Fibroblast of lung (primary cell): ENCODE data around the gene TRPT1. TPM values are rescaled to one million over a fixed set of nuclear protein-coding genes. Genes with fewer than 3 reads are reported as not detected.
"Not testable (repeated sequence)": the region's sequence is repeated elsewhere in the genome, so short reads cannot be mapped to it uniquely, and the experiment has no call there.

Source experiments
- DNase-seq, 2 donors: peaks; one replicate each; pipeline versions ENCODE4 v3.0.0 to v3.0.0-alpha.2; 2010; ENCODE audit warnings: low read depth in 2 of 2
- H2AFZ ChIP-seq: 2 replicates; pipeline ENCODE4 v1.5.1; 2012; ENCODE audit warnings: low read length, control low read depth, inconsistent platforms
- H3K27ac ChIP-seq: 2 replicates; pipeline ENCODE4 v1.5.1; 2011; ENCODE audit warnings: low read length, control low read depth; ENCODE audit not compliant: insufficient read depth
- H3K27me3 ChIP-seq: 2 replicates; pipeline ENCODE4 v1.5.1; 2011; ENCODE audit warnings: mild to moderate bottlenecking, low read length; ENCODE audit not compliant: control insufficient read depth, insufficient read depth
- H3K36me3 ChIP-seq: 2 replicates; pipeline ENCODE4 v1.5.1; 2011; ENCODE audit warnings: low read length; ENCODE audit not compliant: control insufficient read depth, insufficient read depth
- H3K4me1 ChIP-seq: 2 replicates; pipeline ENCODE4 v1.5.1; 2011; ENCODE audit warnings: low read length; ENCODE audit not compliant: control insufficient read depth, insufficient read depth; ENCODE audit errors: extremely low read depth
- H3K4me2 ChIP-seq: 2 replicates; pipeline ENCODE4 v1.5.1; 2011; ENCODE audit warnings: low read length, control low read depth; ENCODE audit not compliant: insufficient read depth; ENCODE audit errors: extremely low read depth
- H3K4me3 ChIP-seq, 4 experiments: fragments of 200-600 bp in 1 of 4; sonication (generic) in 1 of 4; replicated peaks in 1 of 4; 2 replicates each; pipeline ENCODE4 v1.5.1; 2011 to 2016; ENCODE audit warnings: low read length in 4 of 4, low read depth in 3 of 4, mild to moderate bottlenecking in 3 of 4, control low read depth in 2 of 4, inconsistent platforms in 1 of 4, mixed read lengths in 1 of 4; ENCODE audit not compliant: insufficient read depth in 1 of 4; ENCODE audit errors: control extremely low read depth in 1 of 4
- H3K79me2 ChIP-seq: 2 replicates; pipeline ENCODE4 v1.5.1; 2012; ENCODE audit warnings: mild to moderate bottlenecking, low read length, inconsistent platforms; ENCODE audit not compliant: control insufficient read depth, insufficient read depth
- H3K9ac ChIP-seq: 2 replicates; pipeline ENCODE4 v1.5.1; 2011; ENCODE audit warnings: mild to moderate bottlenecking, low read length, control low read depth; ENCODE audit not compliant: insufficient read depth
- H3K9me3 ChIP-seq: 2 replicates; pipeline ENCODE4 v1.5.1; 2012; ENCODE audit warnings: low read depth, low read length; ENCODE audit not compliant: control insufficient read depth, insufficient read depth
- H4K20me1 ChIP-seq: 2 replicates; pipeline ENCODE4 v1.5.1; 2011; ENCODE audit warnings: low read length; ENCODE audit not compliant: control insufficient read depth, insufficient read depth; ENCODE audit errors: extremely low read depth
- EZH2 ChIP-seq: IDR thresholded peaks from 2 replicates; pipeline ENCODE4 v1.5.1; 2012; ENCODE audit warnings: low read length, control low read depth, mild to moderate bottlenecking; ENCODE audit errors: missing control alignments
- polyA plus RNA-seq, 2 donors: library from polyadenylated mRNA; depleted of rRNA in 1 of 2; stranded (reverse) in 1 of 2; unstranded in 1 of 2; fragments of >200 nt; gene quantifications; 2 replicates each; pipeline ENCODE4 v1.2.1, GENCODE V29; 2011 to 2012; ENCODE audit warnings: missing spikeins in 1 of 2
- total RNA-seq: library from RNA; depleted of rRNA; stranded (reverse); fragments of >200 nt; gene quantifications from 2 replicates; pipeline ENCODE4 v1.2.1, GENCODE V29; 2014
- TF ChIP-seq, protein P1 (sequence below), 2 donors: IDR thresholded peaks in 1 of 2; conservative IDR thresholded peaks in 1 of 2; 1 replicate in 1 of 2; 2 replicates in 1 of 2; pipeline ENCODE4 v1.5.1; 2011 to 2012; ENCODE audit warnings: low read length in 2 of 2, control low read depth in 1 of 2, inconsistent platforms in 1 of 2, low read depth in 1 of 2, mild to moderate bottlenecking in 1 of 2

TRPT1 gene
- total and polyA plus RNA-seq, 2 donors (not counting 1 experiment from before 2014, with no cell fraction given): 20.5 to 41.5 TPM

DNA sequence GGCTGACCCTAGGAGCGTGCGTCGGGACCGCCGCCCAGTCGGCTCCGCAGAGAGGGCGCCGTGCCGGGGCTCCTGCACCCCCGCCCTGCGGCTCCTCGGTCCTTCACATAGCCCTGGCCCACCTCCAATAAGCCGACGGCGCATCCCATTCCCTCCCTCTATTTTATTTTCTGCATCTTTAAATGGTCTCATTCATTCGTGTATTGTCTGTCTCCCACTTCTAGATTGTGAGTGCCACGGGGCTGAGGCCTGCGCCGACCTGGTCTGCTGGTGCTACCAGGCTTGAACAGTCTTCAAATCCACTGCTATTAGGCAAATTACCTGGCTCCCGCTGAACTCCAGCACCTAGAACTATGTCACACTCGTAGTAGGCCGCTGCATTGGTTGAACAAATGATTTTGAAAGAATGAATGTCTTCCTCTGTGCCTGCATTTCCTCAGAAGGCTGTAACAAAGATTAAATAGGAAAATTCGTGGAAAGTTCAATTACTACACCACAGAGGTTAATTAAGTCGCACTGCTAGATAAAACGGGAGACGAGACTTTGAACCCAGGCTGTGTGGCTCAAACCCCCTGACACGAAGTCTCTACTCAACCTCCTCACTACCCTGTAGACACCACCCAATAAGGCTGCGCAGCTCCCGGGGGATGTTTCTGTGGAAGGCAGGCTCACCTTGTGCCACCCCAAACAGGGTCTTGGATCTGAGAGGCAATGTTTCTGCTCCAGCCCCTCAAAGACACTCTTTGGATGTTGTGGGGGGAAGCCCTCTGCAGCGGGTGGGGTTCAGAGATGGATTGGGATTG is 21.9 kb upstream of the TRPT1 start:
- peak overlapping the region; percentile 14 for H3K27ac ChIP-seq
- no peak overlapping the region for H3K9ac ChIP-seq
- H3K4me1 ChIP-seq: peaks cover 20% of the 10 kb centered on the region

DNA sequence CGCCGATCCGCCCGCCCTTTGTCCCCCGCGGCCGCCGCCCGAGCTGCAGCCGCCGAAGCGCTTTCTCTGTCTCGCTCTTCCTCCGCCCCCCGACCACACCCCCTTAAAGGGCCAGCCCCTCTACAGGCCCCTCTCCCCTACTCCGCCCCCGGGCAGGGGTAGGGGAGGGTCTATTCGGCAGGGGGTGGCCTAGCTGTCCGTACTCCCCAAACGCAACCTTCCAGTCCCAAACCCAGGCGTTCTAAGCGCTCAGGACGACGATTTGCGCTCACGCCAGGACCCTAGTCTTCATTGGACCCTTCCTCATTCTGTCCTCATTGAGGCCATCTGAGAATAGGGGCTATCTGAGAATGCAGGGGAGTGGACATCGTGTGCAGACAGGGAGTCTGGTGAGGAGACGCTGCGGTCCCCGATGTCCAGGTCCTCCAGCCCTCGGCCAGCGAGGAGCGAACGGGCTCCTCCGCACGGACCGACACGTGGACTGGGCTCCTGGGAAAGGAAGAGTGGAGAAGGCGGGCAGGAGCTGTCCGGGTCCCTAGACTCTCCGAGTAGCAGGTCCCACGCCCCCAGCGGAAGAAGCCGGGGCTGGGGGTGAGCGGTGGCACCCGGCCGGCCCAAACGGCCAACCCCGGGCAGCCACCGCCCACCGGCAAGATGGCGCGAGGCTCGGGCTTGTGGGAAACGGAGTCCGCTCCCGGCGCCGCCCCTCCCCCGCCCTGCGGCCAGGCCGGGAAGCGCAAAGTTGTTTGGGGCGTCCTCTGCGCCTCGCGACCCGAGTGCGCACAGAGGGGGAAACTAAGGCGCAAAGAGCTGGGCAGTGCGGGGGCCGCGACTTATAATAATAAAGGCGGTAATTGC is 21.1 kb upstream of the TRPT1 start, which contains the start of gene PPP1R14B:
Gene PPP1R14B, minus strand, starts transcription at position 73 of the 858 bp plus-strand sequence. CDS start 270 bp downstream, outside the sequence.
- Histone ChIP-seq H3K36me3 (peaks cover 4% of the 10 kb centered on the region), H2AFZ (peak within 1 kb of the TSS; percentile 85), H3K27me3 (no peaks in the 10 kb centered on the region), H3K4me2 (peak within 1 kb of the TSS; percentile 99), H4K20me1 (no peaks in the 10 kb centered on the region), H3K4me1 (peaks cover 20% of the 10 kb centered on the region), H3K27ac (peak within 1 kb of the TSS; percentile 88), H3K9ac (peak within 1 kb of the TSS; percentile 79), H3K9me3 (no peaks in the 10 kb centered on the region), H3K79me2 (peaks cover 43% of the 10 kb centered on the region), H3K4me3 (peak within 1 kb of the TSS; percentile 86 to 97 (median 94))
- no peak for TF ChIP-seq EZH2
- TF ChIP-seq, protein P1, sequence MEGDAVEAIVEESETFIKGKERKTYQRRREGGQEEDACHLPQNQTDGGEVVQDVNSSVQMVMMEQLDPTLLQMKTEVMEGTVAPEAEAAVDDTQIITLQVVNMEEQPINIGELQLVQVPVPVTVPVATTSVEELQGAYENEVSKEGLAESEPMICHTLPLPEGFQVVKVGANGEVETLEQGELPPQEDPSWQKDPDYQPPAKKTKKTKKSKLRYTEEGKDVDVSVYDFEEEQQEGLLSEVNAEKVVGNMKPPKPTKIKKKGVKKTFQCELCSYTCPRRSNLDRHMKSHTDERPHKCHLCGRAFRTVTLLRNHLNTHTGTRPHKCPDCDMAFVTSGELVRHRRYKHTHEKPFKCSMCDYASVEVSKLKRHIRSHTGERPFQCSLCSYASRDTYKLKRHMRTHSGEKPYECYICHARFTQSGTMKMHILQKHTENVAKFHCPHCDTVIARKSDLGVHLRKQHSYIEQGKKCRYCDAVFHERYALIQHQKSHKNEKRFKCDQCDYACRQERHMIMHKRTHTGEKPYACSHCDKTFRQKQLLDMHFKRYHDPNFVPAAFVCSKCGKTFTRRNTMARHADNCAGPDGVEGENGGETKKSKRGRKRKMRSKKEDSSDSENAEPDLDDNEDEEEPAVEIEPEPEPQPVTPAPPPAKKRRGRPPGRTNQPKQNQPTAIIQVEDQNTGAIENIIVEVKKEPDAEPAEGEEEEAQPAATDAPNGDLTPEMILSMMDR (conservative IDR thresholded peaks at IDR 0.05 in 1 of 2, IDR thresholded peaks at IDR 0.05 in 1 of 2; ENCODE audit: low read depth in 1 of 2, low read length in 2 of 2): no peak
- DNase-seq: peak; percentile 77 to 85

More for the DNA sequence above, 21.9 kb upstream of the TRPT1 start:
- peak overlapping the region; percentile 68 for H3K4me2 ChIP-seq
- H3K9me3 ChIP-seq: no peaks in the 10 kb centered on the region
- H3K27me3 ChIP-seq: no peaks in the 10 kb centered on the region
- peaks cover 4% of the 10 kb centered on the region for H3K36me3 ChIP-seq
- no peak for TF ChIP-seq EZH2
- TF ChIP-seq, protein P1 (conservative IDR thresholded peaks at IDR 0.05 in 1 of 2, IDR thresholded peaks at IDR 0.05 in 1 of 2; ENCODE audit: low read depth in 1 of 2, low read length in 2 of 2): no peak
- DNase-seq: no peak
- H3K79me2 ChIP-seq: peaks cover 43% of the 10 kb centered on the region
- peak overlapping the region; percentile 53 for H2AFZ ChIP-seq
- peak overlapping the region; percentile 24 to 87 (median 82) for H3K4me3 ChIP-seq
- H4K20me1 ChIP-seq: no peaks in the 10 kb centered on the region

DNA sequence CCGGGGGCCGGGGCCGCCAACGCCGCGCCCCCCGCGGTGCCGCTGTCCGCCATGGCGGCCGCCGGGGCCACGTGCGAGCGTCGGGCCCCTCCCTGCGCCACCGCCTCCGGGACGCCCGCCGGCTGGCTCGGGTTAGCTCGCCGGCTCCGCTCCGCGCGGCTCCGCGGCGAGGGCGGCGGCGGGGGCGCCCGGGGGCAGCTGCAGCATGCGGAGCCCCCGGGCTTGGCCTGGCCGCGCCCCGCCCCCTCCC is 20.6 kb upstream of the TRPT1 start:
- Histone ChIP-seq H3K4me3 (peak overlapping the region in 2 of 4 experiments; percentile 92 to 97), H3K9ac (peak overlapping the region; percentile 79), H3K79me2 (peaks cover 39% of the 10 kb centered on the region), H3K4me1 (peaks cover 20% of the 10 kb centered on the region)
- not testable (repeated sequence) for H3K27me3 ChIP-seq, H4K20me1 ChIP-seq, H3K4me2 ChIP-seq, H3K9me3 ChIP-seq, H2AFZ ChIP-seq, H3K36me3 ChIP-seq, H3K27ac ChIP-seq, DNase-seq
